Measurements from ENCODE around the gene ZFHX3.

The ZFHX3 gene

DNA sequence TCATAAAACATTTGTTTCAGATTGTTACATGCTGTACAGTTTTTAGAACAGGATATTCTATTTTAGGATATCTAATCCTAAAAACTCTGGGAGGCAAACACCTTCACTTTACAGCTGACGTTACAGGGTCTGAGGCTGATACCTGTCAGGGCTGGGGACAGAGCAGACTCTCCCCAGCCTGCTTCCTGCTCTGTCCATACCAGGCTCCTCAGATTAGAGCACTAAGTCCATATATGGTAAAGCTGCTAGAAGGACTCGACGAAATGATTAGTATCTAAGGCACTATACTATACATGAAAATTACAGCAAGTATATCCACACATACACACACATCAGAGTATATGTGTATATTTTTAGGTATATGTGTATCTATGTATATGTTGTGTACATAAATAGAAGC lies 125.2 kb downstream of the ZFHX3 start:
- H3K4me3 ChIP-seq (ENCODE audit: control insufficient read depth, low read depth, low read length) = no peak overlapping the region
- DNase-seq (ENCODE audit: low read depth) = no peak
- TF ChIP-seq, protein P1, sequence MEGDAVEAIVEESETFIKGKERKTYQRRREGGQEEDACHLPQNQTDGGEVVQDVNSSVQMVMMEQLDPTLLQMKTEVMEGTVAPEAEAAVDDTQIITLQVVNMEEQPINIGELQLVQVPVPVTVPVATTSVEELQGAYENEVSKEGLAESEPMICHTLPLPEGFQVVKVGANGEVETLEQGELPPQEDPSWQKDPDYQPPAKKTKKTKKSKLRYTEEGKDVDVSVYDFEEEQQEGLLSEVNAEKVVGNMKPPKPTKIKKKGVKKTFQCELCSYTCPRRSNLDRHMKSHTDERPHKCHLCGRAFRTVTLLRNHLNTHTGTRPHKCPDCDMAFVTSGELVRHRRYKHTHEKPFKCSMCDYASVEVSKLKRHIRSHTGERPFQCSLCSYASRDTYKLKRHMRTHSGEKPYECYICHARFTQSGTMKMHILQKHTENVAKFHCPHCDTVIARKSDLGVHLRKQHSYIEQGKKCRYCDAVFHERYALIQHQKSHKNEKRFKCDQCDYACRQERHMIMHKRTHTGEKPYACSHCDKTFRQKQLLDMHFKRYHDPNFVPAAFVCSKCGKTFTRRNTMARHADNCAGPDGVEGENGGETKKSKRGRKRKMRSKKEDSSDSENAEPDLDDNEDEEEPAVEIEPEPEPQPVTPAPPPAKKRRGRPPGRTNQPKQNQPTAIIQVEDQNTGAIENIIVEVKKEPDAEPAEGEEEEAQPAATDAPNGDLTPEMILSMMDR (conservative IDR thresholded peaks at IDR 0.05; ENCODE audit: control insufficient read depth, insufficient read depth, low read depth, low read length) = no peak

DNA sequence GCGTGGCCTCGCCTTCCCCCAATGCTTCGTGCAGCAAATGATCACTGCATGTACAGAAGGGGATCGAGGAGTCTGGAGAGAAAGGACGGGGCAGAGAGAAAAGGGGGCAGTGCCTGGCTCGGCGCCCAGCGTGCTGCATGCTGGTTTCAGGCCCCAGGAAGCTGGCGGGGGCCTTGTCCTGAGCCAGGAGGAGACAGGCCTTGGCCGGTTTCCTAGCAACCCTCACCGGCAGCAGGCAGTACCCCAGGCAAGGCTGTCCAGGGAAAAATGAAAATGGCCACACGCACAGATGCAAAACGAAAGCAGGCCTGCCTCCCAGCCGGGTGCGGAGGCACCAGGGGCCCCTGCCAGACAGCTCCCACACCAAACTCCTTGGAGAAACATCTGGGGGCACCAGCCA lies 126.3 kb downstream of the ZFHX3 start:
- no peak overlapping the region for H3K4me3 ChIP-seq (ENCODE audit: control insufficient read depth, low read depth, low read length)
- TF ChIP-seq, protein P1 (conservative IDR thresholded peaks at IDR 0.05; ENCODE audit: control insufficient read depth, insufficient read depth, low read depth, low read length) = no peak
- no peak for DNase-seq (ENCODE audit: low read depth)

DNA sequence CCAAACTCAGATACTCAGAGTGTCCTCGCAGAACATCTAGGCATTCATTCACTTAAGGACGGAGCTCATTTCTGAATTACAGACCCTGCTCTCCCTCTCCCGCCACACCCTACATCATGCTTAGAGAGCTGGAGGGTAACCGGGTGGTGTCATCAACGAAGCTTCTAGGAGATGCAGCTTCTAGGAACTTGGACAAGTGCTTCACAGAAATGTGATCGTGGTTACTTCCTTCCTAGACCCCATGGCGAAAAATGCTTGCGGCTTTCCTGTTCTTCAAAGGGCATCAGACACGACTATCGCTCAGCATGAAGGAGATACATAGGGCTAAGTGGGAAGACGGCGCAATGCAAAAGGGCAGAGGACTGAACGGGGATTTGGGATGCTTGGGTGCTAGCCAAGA lies 126.8 kb downstream of the ZFHX3 start:
- TF ChIP-seq, protein P1 (conservative IDR thresholded peaks at IDR 0.05; ENCODE audit: control insufficient read depth, insufficient read depth, low read depth, low read length) = no peak
- DNase-seq (ENCODE audit: low read depth) = no peak
- no peak overlapping the region for H3K4me3 ChIP-seq (ENCODE audit: control insufficient read depth, low read depth, low read length)

DNA sequence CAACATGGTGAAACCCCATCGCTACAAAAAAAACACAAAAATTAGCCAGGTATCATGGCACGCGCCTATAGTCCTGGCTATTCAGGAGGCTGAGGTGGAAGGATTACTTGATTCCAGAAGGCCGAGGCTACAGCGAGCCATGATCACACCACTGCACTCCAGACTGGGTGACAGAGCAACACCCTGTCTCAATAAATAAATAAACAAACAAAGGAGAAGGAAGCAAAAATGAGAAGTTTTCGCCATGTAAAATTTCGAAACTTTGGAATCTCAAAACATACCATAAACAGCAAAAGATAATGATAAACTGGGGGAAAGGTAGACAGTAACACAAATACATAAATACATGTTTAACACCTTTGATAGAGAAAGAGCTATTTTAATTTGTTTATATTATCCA lies 130.9 kb downstream of the ZFHX3 start:
- DNase-seq (ENCODE audit: low read depth) = no peak
- no peak overlapping the region for H3K4me3 ChIP-seq (ENCODE audit: control insufficient read depth, low read depth, low read length)
- TF ChIP-seq, protein P1 (conservative IDR thresholded peaks at IDR 0.05; ENCODE audit: control insufficient read depth, insufficient read depth, low read depth, low read length) = no peak

DNA sequence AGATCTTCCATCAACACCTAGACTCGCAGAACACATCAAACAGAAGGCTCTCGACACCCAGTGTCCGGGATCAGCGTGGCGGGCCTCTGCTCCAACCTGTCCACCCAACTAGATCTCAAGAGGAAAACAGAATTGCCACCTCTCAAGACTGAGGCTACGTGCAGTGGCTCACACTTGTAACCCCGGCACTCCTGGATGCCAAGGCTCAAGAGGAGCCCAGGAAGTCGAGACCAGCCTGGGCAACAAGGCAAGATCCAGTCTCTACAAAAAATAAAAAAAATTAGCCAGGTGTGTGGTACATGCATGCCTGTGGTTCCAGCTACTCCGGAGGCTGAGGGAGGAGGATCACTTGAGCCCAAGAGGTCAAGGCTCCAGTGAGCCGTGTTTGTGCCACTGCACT lies 132.6 kb downstream of the ZFHX3 start:
- DNase-seq (ENCODE audit: low read depth) = no peak
- no peak overlapping the region for H3K4me3 ChIP-seq (ENCODE audit: control insufficient read depth, low read depth, low read length)
- TF ChIP-seq, protein P1 (conservative IDR thresholded peaks at IDR 0.05; ENCODE audit: control insufficient read depth, insufficient read depth, low read depth, low read length) = no peak

DNA sequence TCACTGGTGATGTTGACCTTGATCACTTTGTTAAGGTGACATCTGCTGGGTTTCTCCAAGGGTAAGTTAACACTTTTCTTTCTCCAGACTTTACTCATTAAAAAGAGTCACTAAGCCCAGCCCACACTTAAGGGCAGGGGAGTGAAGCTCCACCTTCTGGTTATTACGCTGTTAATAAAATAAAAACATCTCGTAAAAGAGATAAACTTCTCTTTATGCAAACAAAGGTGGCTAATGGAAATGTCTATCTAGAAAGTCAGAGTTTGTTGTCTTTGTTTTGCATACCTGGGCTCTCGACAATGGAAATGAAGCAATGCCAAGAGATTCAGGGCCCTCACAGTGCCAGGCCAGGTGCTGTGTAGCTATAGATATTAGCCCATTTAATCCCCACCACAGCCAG lies 134.4 kb downstream of the ZFHX3 start:
- no peak overlapping the region for H3K4me3 ChIP-seq (ENCODE audit: control insufficient read depth, low read depth, low read length)
- TF ChIP-seq, protein P1 (conservative IDR thresholded peaks at IDR 0.05; ENCODE audit: control insufficient read depth, insufficient read depth, low read depth, low read length) = no peak
- DNase-seq (ENCODE audit: low read depth) = no peak

DNA sequence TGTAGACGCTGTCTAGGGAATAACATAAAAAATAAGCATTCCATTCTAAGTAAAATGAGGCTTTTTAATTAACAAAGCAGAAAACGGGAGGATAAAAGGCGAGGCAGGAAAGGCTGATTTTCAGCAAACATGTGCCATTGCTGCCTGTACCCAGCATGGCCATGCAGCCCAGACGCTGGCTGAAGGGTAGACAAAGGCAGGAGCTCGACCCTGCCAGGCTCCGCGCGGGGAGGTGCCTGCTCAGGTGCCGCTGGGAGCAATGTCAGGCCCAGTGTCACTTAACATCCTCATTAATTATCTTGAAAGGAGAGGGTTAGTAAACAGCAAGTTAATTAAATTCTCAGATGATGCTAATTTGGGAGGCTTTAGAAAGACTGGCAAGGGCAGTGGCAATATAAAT lies 136.0 kb downstream of the ZFHX3 start:
- no peak for DNase-seq (ENCODE audit: low read depth)
- H3K4me3 ChIP-seq (ENCODE audit: control insufficient read depth, low read depth, low read length) = no peak overlapping the region
- TF ChIP-seq, protein P1 (conservative IDR thresholded peaks at IDR 0.05; ENCODE audit: control insufficient read depth, insufficient read depth, low read depth, low read length) = no peak
